A172 (cell line): ENCODE measurements around the gene MTF1. TPM values are rescaled to one million over a fixed set of nuclear protein-coding genes. Genes with fewer than 3 reads are reported as not detected.
A peak's percentile ranks its signal among the peaks of the same experiment; 100 is the strongest.

ENCODE experiments used
- DNase-seq: peaks from one replicate; pipeline ENCODE4 v3.0.0-alpha.2; 2015; ENCODE audit warnings: low spot score
- total RNA-seq: library from RNA; depleted of rRNA; stranded (reverse); fragments of >200 nt; shearing (Covaris generic); gene quantifications from 2 replicates; pipeline ENCODE4 v1.2.3, GENCODE V29; 2014

Gene MTF1
- total RNA-seq, 1 experiment from 2014 or later, result 0.69 TPM

DNA sequence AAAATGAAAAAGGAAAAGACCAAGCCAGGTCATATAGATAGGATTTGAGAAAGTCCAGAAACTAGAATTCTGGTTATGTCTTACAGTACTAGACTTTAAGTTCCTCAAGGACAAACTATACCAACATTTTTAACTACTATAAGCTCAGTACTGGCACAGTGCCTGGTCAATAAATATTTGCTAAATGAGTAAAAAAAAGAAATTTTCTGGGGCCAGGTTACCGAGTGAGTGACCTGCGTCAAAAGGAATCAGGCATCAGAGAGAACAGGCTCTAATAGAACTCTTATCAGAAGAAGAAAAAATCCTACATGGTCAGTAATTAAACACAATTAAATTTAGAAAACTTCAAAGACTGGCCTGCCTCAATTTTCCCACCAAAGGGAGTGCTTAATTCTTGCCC, 27.6 kb downstream of the MTF1 start:
- DNase-seq, result no peak

DNA sequence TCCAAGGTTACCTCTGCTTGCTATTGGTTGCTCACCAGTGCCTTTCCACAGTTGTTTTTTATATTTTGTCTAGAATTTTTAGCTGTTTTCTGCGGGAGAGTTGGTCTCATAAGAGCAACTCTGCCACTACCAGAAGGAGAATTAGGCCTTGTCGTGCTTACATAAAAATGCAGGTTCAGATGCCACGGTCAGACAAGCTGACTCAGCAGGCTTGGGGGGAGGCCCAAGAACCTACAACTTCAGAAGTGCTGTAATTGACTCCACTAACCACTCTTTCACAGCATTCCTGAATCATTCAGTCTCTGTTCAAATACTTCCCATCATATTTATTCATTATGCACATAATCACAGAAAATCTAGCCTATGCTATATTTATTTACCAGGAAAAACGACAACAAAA, 28.3 kb downstream of the MTF1 start:
- no peak for DNase-seq

- no peak for DNase-seq
Observed at GRCh38 chr1:37828410-37829074, 30.9 kb downstream of the MTF1 start.

DNA sequence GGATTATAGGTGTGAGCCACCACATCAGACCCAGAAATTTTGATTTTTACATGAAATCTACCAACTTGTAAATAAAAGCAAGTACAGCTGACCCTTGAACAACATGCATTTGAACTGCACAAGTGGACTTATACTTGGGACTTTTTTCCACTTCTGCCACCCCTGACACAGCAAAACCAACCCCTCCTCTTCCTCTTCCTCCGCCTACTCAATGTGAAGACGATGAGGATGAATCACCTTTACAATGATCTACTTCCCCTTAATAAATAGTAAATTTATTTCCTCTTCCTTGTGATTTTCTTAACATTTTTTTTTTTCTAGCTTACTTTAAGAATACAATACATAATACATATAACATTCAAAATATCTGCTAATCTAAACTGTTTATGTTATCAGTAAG, 33.9 kb downstream of the MTF1 start:
- DNase-seq, result no peak

DNA sequence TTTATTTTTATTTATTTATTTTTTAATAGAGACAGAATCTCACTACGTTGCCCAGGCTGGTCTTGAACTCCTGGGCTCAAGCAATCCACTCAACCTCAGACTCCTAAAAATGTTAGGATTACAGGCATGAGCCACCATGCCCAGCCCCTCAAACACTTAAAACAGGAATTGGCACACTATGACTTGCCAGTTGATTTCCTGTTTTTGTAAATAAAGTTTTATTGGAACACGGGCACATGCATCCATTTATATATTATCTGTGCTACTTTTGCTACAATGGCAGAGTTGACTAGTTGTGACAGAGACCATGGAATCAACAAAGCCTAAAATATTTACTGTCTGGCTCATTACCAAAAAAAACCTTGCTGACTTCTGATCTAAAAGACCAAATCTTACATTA, 35.4 kb downstream of the MTF1 start:
- no peak for DNase-seq

GRCh38 chr1:37822906-37823815, 36.2 kb downstream of the MTF1 start:
- no peak for DNase-seq

DNA sequence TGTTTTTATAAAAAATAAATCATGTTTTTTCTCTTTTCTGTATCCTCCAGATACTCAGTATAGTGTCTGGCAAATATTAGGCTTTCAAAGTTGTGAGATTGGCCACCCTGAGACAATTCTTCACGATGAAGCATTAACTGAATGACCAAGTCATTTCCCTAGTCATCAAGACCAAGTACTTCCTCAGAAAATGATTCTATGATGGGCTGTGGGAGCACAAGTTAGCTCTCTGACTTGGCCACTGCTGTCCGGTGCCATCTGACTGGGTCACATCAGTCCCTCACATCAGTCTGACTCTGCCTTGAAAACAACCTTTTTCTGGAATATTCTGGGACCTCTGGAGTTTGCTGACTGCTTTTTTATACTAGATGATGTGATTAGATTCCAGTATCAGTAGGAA, 37.9 kb downstream of the MTF1 start:
- DNase-seq, result no peak

GRCh38 chr1:37817481-37817880, 41.9 kb downstream of the MTF1 start:
- DNase-seq, result no peak

- no peak for DNase-seq
Observed at GRCh38 chr1:37814252-37814651, 45.1 kb downstream of the MTF1 start.

GRCh38 chr1:37813529-37814145, 45.8 kb downstream of the MTF1 start:
- DNase-seq, result no peak

- peak; percentile 64 for DNase-seq
Observed at GRCh38 chr1:37811027-37811655, 48.3 kb downstream of the MTF1 start.

- no peak for DNase-seq
Observed at GRCh38 chr1:37809942-37810341, 49.5 kb downstream of the MTF1 start.

- peak; percentile 42 for DNase-seq
Observed at GRCh38 chr1:37808369-37809319, 50.7 kb downstream of the MTF1 start.

- peak; percentile 67 for DNase-seq
Observed at GRCh38 chr1:37807555-37808368, 51.6 kb downstream of the MTF1 start, which contains the start of the genes C1orf122 and YRDC. Gene C1orf122 (plus strand): TSS chr1:37807790. CDS start chr1:37808405, 615 bp downstream. Gene YRDC (minus strand): TSS chr1:37808208. CDS start chr1:37808180, 28 bp downstream.

- no peak for DNase-seq
Observed at GRCh38 chr1:37807220-37807554, 52.2 kb downstream of the MTF1 start.

DNA sequence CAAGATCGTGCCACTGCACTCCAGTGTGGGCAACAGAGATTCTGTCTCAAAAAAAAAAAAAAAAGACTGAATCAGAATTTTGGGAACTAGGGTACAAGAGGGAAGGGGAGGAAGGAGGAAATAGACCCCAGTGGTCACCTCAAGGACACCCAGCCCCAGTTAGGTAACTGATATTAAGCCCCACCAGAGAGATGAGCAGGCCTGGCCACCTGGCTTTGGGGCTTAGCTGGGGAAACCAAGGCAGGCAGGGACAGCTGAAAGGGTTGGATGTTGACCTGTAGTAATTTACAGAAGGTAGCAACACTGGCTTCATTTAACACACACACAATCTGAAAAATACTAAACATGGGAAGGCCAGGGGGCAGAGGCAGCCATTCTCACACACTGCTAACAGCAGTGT, 57.0 kb downstream of the MTF1 start:
- no peak for DNase-seq

DNA sequence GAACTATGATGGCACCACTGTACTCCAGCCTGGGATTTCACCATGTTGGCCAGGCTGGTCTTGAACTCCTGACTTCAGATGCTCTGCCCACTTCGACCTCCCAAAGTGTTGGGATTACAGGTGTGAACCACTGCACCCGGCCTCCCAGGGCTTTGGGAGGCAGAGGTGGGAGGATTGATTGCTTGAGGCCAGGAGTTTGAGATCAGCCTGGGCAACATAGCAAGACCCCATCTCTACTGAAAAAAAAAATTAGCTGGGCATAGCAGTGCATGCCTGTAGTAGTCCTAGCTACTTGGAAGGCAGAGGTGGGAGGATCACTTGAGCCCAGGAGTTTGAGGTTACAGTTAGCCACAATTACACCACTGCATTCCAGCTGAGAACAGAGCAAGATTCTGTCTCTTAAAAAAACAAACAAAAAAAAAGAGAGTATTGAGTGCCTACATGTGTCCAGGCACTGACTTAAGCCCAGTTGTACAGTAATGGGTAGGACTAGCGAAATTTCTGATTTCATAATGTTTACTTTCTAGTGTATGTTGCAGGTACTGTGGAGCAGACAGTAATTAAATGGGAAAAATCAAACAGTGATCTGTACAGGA, 61.5 kb downstream of the MTF1 start:
- DNase-seq, result peak; percentile 25

GRCh38 chr1:37795340-37796125, 63.9 kb downstream of the MTF1 start:
- DNase-seq, result no peak
